GM12878 (cell line): ENCODE results near the gene CERKL.

Experiments
- ATF2 ChIP-seq: IDR thresholded peaks from 2 replicates; pipeline ENCODE4 v1.6.1; 2012; ENCODE audit warnings: low read length, inconsistent platforms
- FOS ChIP-seq: IDR thresholded peaks from 3 replicates; pipeline ENCODE4 v1.6.1; 2011; ENCODE audit warnings: borderline replicate concordance; ENCODE audit not compliant: insufficient read length; ENCODE audit errors: extremely low read depth
- FOXK2 ChIP-seq: fragments of 450-650 bp; IDR thresholded peaks from 2 replicates; pipeline ENCODE4 v1.6.1; 2017; ENCODE audit warnings: mild to moderate bottlenecking, moderate library complexity
- HDAC2 ChIP-seq: fragments of 200-600 bp; sonication (generic); IDR thresholded peaks from 2 replicates; pipeline ENCODE4 v1.6.1; 2017
- POLR2AphosphoS5 ChIP-seq: IDR thresholded peaks from 2 replicates; pipeline ENCODE4 v1.6.1; 2011; ENCODE audit warnings: mild to moderate bottlenecking, low read length, inconsistent platforms
- REST ChIP-seq: IDR thresholded peaks from 2 replicates; pipeline ENCODE4 v1.6.1; 2012; ENCODE audit warnings: mild to moderate bottlenecking, low read depth, low read length
- TCF12 ChIP-seq: IDR thresholded peaks from 2 replicates; pipeline ENCODE4 v1.6.1; 2011; ENCODE audit warnings: low read depth, mild to moderate bottlenecking, low read length
- YY1 ChIP-seq: IDR thresholded peaks from 2 replicates; pipeline ENCODE4 v1.6.1; 2011; ENCODE audit warnings: low read depth, mild to moderate bottlenecking, low read length
- TF ChIP-seq, protein P1 (sequence below): IDR thresholded peaks from 2 replicates; pipeline ENCODE4 v1.6.1; 2011; ENCODE audit warnings: borderline replicate concordance, low read depth, mild to moderate bottlenecking, moderate library complexity, low read length; ENCODE audit not compliant: insufficient read depth, poor library complexity, severe bottlenecking

DNA sequence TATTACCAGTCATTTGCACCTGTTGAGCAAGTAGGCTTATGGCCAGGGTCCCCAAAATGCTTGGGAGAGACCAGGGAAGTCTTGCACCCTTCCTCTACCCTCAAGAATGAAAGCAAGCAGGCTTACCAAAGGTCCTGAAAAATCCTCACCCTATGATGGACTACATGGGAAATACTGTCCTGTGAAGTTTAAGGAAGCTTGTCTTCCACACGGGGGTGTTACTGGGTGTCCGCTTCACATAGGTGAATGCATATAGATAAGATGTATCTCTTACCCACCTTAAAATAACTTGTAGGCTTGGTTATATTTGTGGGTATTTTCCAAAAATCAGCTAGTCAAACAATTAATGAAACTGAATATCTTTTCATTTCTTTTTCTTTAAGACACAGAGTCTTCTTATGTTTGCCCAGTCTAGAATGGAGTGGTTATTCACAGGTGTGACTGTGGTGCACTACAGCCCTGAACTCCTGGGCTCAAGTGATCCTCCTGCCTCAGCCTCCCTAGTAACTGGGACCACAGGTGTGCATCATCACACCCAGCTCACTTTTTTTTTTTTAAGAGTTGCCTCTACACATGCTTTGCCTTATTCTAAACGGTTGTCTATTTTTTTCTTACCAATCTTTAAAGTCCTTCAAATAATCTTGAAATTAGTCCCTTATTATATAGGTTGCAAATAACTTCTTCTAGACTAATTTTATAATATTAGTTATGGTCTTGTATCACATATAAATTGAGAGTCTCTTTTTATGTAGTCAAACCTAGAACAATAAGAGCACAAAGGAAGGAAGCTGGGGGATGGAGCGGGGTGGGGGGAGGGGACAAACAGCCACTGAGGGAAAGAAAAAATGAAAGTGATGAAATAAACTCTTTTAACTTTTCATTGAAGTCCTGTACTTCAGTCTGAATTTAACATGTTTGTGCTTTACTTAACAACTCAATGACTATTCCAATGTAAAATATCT lies 49.0 kb downstream of the CERKL start:
- no peak for TF ChIP-seq FOS
- TF ChIP-seq, protein P1, sequence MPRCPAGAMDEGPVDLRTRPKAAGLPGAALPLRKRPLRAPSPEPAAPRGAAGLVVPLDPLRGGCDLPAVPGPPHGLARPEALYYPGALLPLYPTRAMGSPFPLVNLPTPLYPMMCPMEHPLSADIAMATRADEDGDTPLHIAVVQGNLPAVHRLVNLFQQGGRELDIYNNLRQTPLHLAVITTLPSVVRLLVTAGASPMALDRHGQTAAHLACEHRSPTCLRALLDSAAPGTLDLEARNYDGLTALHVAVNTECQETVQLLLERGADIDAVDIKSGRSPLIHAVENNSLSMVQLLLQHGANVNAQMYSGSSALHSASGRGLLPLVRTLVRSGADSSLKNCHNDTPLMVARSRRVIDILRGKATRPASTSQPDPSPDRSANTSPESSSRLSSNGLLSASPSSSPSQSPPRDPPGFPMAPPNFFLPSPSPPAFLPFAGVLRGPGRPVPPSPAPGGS: no peak
- TF ChIP-seq ATF2: no peak
- TF ChIP-seq REST: no peak
- no peak for TF ChIP-seq HDAC2
- no peak for TF ChIP-seq FOXK2
- TF ChIP-seq POLR2AphosphoS5: no peak
- no peak for TF ChIP-seq TCF12
- TF ChIP-seq YY1: no peak
